IMR-90 (cell line): ENCODE measurements around the gene ZBED4. TPM values are rescaled to one million over a fixed set of nuclear protein-coding genes. Genes with fewer than 3 reads are reported as not detected.

Experiments
- ATAC-seq: fragments of 200-7000 bp; cut with Tn5 transposase; 2 replicates; pipeline ENCODE4 v1.9.1; 2020; ENCODE audit warnings: low read depth, mild to moderate bottlenecking, moderate library complexity
- BruUV-seq: library from RNA; stranded (reverse); fragments of 400-500 nt; replicated peaks from 2 replicates; lab custom pipeline; 2021; lab: Mats Ljungman, UMichigan
- CTCF ChIA-PET: fragments of 300-600 bp; formaldehyde crosslinking; extraction: SDS; loops from one replicate; lab custom pipeline; 2021; ENCODE audit warnings: antibody characterized with exemption; lab: Yijun Ruan, JAX
- POLR2A ChIA-PET: fragments of 300-600 bp; sonication (Branson Sonifier 250); formaldehyde crosslinking; loops from one replicate; lab custom pipeline; 2022; ENCODE audit warnings: antibody characterized with exemption; ENCODE audit not compliant: unreplicated experiment; lab: Charles Lee
- DNase-seq: peaks from one replicate; pipeline ENCODE4 v3.0.0; 2013
- H2AFZ ChIP-seq: replicated peaks from 2 replicates; pipeline ENCODE3; 2013; ENCODE audit warnings: low read length, mild to moderate bottlenecking; ENCODE audit not compliant: poor library complexity
- H2AK5ac ChIP-seq: 2 replicates; pipeline ENCODE4 v1.6.1; 2013; ENCODE audit warnings: low read depth, low read length, inconsistent platforms
- H2AK9ac ChIP-seq: replicated peaks from 2 replicates; pipeline ENCODE3; 2013; ENCODE audit warnings: mild to moderate bottlenecking, low read depth, low read length, moderate library complexity; ENCODE audit not compliant: poor library complexity
- H2BK120ac ChIP-seq: 2 replicates; pipeline ENCODE4 v1.6.1; 2013; ENCODE audit warnings: low read depth, low read length, inconsistent platforms
- H2BK15ac ChIP-seq: 3 replicates; pipeline ENCODE4 v1.6.1; 2013; ENCODE audit warnings: low read depth, low read length, inconsistent platforms
- H2BK20ac ChIP-seq: 2 replicates; pipeline ENCODE4 v1.6.1; 2013; ENCODE audit warnings: low read depth, mild to moderate bottlenecking, inconsistent platforms, low read length, moderate library complexity
- H2BK5ac ChIP-seq: 2 replicates; pipeline ENCODE4 v1.6.1; 2013; ENCODE audit warnings: mild to moderate bottlenecking, low read depth, low read length, inconsistent platforms; ENCODE audit not compliant: poor library complexity, severe bottlenecking
- H3K14ac ChIP-seq: replicated peaks from 2 replicates; pipeline ENCODE4 v1.6.1; 2013; ENCODE audit warnings: low read depth, low read length, inconsistent platforms
- H3K18ac ChIP-seq: 2 replicates; pipeline ENCODE4 v1.6.1; 2013; ENCODE audit warnings: low read depth, low read length, control low read depth
- H3K23ac ChIP-seq: 2 replicates; pipeline ENCODE4 v1.6.1; 2013; ENCODE audit warnings: low read depth, low read length, inconsistent platforms
- H3K27ac ChIP-seq: 2 replicates; pipeline ENCODE4 v1.5.1; 2013; ENCODE audit warnings: mild to moderate bottlenecking, control low read depth, low read length; ENCODE audit not compliant: insufficient read depth
- H3K27me3 ChIP-seq: 2 replicates; pipeline ENCODE4 v1.6.1; 2013; ENCODE audit warnings: low read length; ENCODE audit not compliant: control insufficient read depth, insufficient read depth
- H3K36me3 ChIP-seq: 2 replicates; pipeline ENCODE4 v1.6.1; 2013; ENCODE audit warnings: low read length, mixed read lengths; ENCODE audit not compliant: control insufficient read depth, insufficient read depth
- H3K4ac ChIP-seq: 2 replicates; pipeline ENCODE4 v1.6.1; 2013; ENCODE audit warnings: low read depth, low read length, inconsistent platforms
- H3K4me1 ChIP-seq: 2 replicates; pipeline ENCODE4 v1.6.1; 2013; ENCODE audit warnings: low read length, mixed read lengths; ENCODE audit not compliant: control insufficient read depth, insufficient read depth
- H3K4me2 ChIP-seq: 2 replicates; pipeline ENCODE4 v1.6.1; 2013; ENCODE audit warnings: low read depth, mild to moderate bottlenecking, control low read depth, low read length, moderate library complexity
- H3K4me3 ChIP-seq: 2 replicates; pipeline ENCODE4 v1.5.1; 2013; ENCODE audit warnings: low read depth, mild to moderate bottlenecking, control low read depth, low read length, moderate library complexity; ENCODE audit not compliant: insufficient read depth
- H3K56ac ChIP-seq: 2 replicates; pipeline ENCODE4 v1.6.1; 2013; ENCODE audit warnings: low read length, inconsistent platforms; ENCODE audit not compliant: insufficient read depth; ENCODE audit errors: extremely low read depth
- H3K79me1 ChIP-seq, 2 experiments: 2 replicates each; pipeline ENCODE4 v1.6.1; 2013; ENCODE audit warnings: low read length in 2 of 2, inconsistent platforms in 1 of 2, low read depth in 1 of 2
- H3K9ac ChIP-seq: 2 replicates; pipeline ENCODE4 v1.6.1; 2013; ENCODE audit warnings: low read depth, low read length, control low read depth
- H3K9me1 ChIP-seq: 2 replicates; pipeline ENCODE4 v1.6.1; 2013; ENCODE audit warnings: low read length, inconsistent platforms; ENCODE audit not compliant: insufficient read depth
- H3K9me3 ChIP-seq: 2 replicates; pipeline ENCODE4 v1.6.1; 2013; ENCODE audit warnings: low read length; ENCODE audit not compliant: control insufficient read depth, insufficient read depth
- H4K20me1 ChIP-seq: 2 replicates; pipeline ENCODE4 v1.6.1; 2013; ENCODE audit warnings: low read length, inconsistent platforms; ENCODE audit not compliant: insufficient read depth
- H4K5ac ChIP-seq: 2 replicates; pipeline ENCODE4 v1.6.1; 2013; ENCODE audit warnings: mild to moderate bottlenecking, low read depth, low read length, control low read depth
- H4K8ac ChIP-seq, 2 experiments: 2 replicates each; pipeline ENCODE4 v1.6.1; 2013; ENCODE audit warnings: low read depth in 2 of 2, low read length in 2 of 2, control low read depth in 1 of 2, inconsistent platforms in 1 of 2
- H4K91ac ChIP-seq: 2 replicates; pipeline ENCODE4 v1.6.1; 2013; ENCODE audit warnings: low read depth, low read length, inconsistent platforms; ENCODE audit not compliant: insufficient read depth
- BHLHE40 ChIP-seq: fragments of 150-350 bp; IDR thresholded peaks from 2 replicates; pipeline ENCODE4 v1.6.1; 2016; ENCODE audit warnings: mild to moderate bottlenecking, low read depth, low read length
- CEBPB ChIP-seq: IDR thresholded peaks from 2 replicates; pipeline ENCODE4 v1.6.1; 2012; ENCODE audit warnings: low read depth, low read length, improper control_type of control experiment
- CHD1 ChIP-seq: IDR thresholded peaks from 2 replicates; pipeline ENCODE4 v1.6.1; 2012; ENCODE audit warnings: low read depth, low read length, improper control_type of control experiment
- CTCF ChIP-seq: conservative IDR thresholded peaks from 2 replicates; pipeline ENCODE4 v1.5.1; 2012; ENCODE audit warnings: mild to moderate bottlenecking, low read depth, low read length, improper control_type of control experiment
- FOS ChIP-seq: fragments of 150-350 bp; IDR thresholded peaks from 2 replicates; pipeline ENCODE4 v1.6.1; 2016; ENCODE audit warnings: low read depth, low read length
- MAFK ChIP-seq: IDR thresholded peaks from 2 replicates; pipeline ENCODE4 v1.6.1; 2012; ENCODE audit warnings: low read depth, low read length, improper control_type of control experiment
- MAZ ChIP-seq: IDR thresholded peaks from 2 replicates; pipeline ENCODE4 v1.6.1; 2012; ENCODE audit warnings: low read depth, mild to moderate bottlenecking, low read length, improper control_type of control experiment, moderate library complexity, borderline replicate concordance
- MXI1 ChIP-seq: IDR thresholded peaks from 2 replicates; pipeline ENCODE4 v1.6.1; 2012; ENCODE audit warnings: low read depth, mild to moderate bottlenecking, low read length, moderate library complexity, borderline replicate concordance
- NFE2L2 ChIP-seq: fragments of 150-350 bp; IDR thresholded peaks from 2 replicates; pipeline ENCODE4 v1.6.1; 2016; ENCODE audit warnings: low read depth, mild to moderate bottlenecking, low read length
- POLR2A ChIP-seq: IDR thresholded peaks from 2 replicates; pipeline ENCODE4 v1.6.1; 2012; ENCODE audit warnings: mild to moderate bottlenecking, low read depth, low read length
- RAD21 ChIP-seq: IDR thresholded peaks from 2 replicates; pipeline ENCODE4 v1.6.1; 2012; ENCODE audit warnings: low read length, improper control_type of control experiment
- RCOR1 ChIP-seq: IDR thresholded peaks from 2 replicates; pipeline ENCODE4 v1.6.1; 2012; ENCODE audit warnings: mild to moderate bottlenecking, low read length, improper control_type of control experiment; ENCODE audit not compliant: insufficient replicate concordance
- RFX5 ChIP-seq: IDR thresholded peaks from 2 replicates; pipeline ENCODE4 v1.8.0; 2012; ENCODE audit warnings: low read depth, mild to moderate bottlenecking, low read length, moderate library complexity
- SMC3 ChIP-seq: fragments of 150-350 bp; IDR thresholded peaks from 2 replicates; pipeline ENCODE4 v1.6.1; 2016; ENCODE audit warnings: low read depth, mild to moderate bottlenecking, antibody characterized with exemption, low read length, moderate library complexity
- USF2 ChIP-seq: fragments of 150-350 bp; IDR thresholded peaks from 2 replicates; pipeline ENCODE4 v1.6.1; 2017; ENCODE audit warnings: mild to moderate bottlenecking, antibody characterized with exemption, low read length, low read depth
- WGBS, 2 experiments: methylation state at CpG; one replicate each; pipeline versions ENCODE4 v1.1.5 to v1.1.7; 2013; ENCODE audit warnings: missing lambda C conversion rate in 2 of 2; ENCODE audit not compliant: insufficient read length in 1 of 2; ENCODE audit errors: extremely low coverage in 2 of 2; 5-methylcytosine and 5-hydroxymethylcytosine counted together
- dilution Hi-C: fragments of 300-500 bp; cut with HindIII; formaldehyde crosslinking; loops from one replicate; pipeline ENCODE4 v1.14.3; 2018; ENCODE audit warnings: low sequenced_read_pairs; ENCODE audit not compliant: unreplicated experiment
- in situ Hi-C: fragments of 300-500 bp; cut with MboI; formaldehyde crosslinking; loops from 3 replicates; pipeline ENCODE4 v1.14.3; 2019; ENCODE audit warnings: low sequenced_read_pairs, inconsistent platforms, mixed read lengths
- intact Hi-C: fragments of 100-400 bp; cut with micrococcal nuclease; formaldehyde crosslinking; loops from 2 replicates; pipeline ENCODE4 v1.10.0; 2022
- polyA plus RNA-seq, 3 experiments: library from polyadenylated mRNA; depleted of rRNA; stranded (reverse); fragments of >200 nt; gene quantifications; 2 replicates each; pipeline ENCODE4 v1.2.3, GENCODE V29; 2012; ENCODE audit warnings: low replicate concordance in 1 of 3
- total RNA-seq: library from RNA; depleted of rRNA; stranded (reverse); fragments of >200 nt; gene quantifications from 2 replicates; pipeline ENCODE4 v1.2.3, GENCODE V29; 2012
- TF ChIP-seq, protein P1 (sequence below): fragments of 150-350 bp; IDR thresholded peaks from 2 replicates; pipeline ENCODE4 v1.6.1; 2016; ENCODE audit warnings: low read depth, mild to moderate bottlenecking, low read length, moderate library complexity, borderline replicate concordance

ZBED4 gene
- total and polyA plus RNA-seq, 2 of the 4 experiments (the other 2 are of a cell fraction): 9.3 to 10.5 TPM

DNA sequence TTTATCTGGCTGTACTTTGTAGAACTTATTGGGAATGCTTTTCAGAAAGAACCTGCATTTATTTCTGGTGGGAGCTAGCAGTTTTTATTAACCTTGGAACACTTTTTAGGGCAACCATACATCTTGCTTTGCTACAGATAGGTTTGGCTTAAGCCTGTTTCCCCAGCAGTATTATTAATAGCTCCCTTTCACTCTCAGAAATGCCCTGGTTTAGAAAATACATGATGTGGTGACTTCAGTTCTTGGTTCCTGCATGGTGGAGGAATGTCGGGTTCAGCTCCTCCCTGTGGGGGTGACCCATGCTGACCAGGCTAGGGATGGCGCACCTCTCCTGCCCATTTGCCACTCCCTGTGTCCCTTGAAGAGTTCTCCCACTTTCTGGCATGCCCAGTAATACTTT is 28.2 kb downstream of the ZBED4 start:
- Histone ChIP-seq H3K79me1 (peaks cover 32 to 77% of the 10 kb centered on the region in 2 experiments), H2AK5ac (no peak overlapping the region), H4K5ac (no peak overlapping the region), H3K36me3 (peaks cover 32% of the 10 kb centered on the region), H3K23ac (no peak overlapping the region), H4K91ac (no peak overlapping the region), H3K4me2 (no peak overlapping the region), H2BK15ac (no peak overlapping the region), H3K4ac (no peak overlapping the region), H3K27ac (no peak overlapping the region), H3K18ac (no peak overlapping the region), H4K8ac (no peak overlapping the region), H2BK120ac (no peak overlapping the region), H3K14ac (no peak overlapping the region), H3K56ac (no peak overlapping the region), H3K9me3 (peaks cover 4% of the 10 kb centered on the region; the same call in 1 of the 2 replicates), H3K9me1 (peaks cover 11% of the 10 kb centered on the region), H4K20me1 (peaks cover 41% of the 10 kb centered on the region), H3K4me3 (no peak overlapping the region), H3K9ac (no peak overlapping the region), H3K27me3 (no peaks in the 10 kb centered on the region), H3K4me1 (peaks cover 4% of the 10 kb centered on the region; the same call in 1 of the 2 replicates), H2AK9ac (no peak overlapping the region), H2AFZ (no peak overlapping the region), H2BK5ac (no peak overlapping the region), H2BK20ac (no peak overlapping the region)
- dilution Hi-C loops (no loop called here), intact Hi-C loops (no loop called here), in situ Hi-C loops (no loop called here)
- no CpG with 5 or more reads among the region's 2 CpGs for WGBS, 2 experiments
- ATAC-seq: no peak
- ChIA-PET POLR2A (no interaction called here), CTCF (no interaction called here)
- TF ChIP-seq SMC3 (no peak), MXI1 (no peak), CHD1 (no peak), FOS (no peak), CEBPB (no peak), RFX5 (no peak), POLR2A (no peak), CTCF (no peak), MAFK (no peak), RAD21 (no peak), RCOR1 (no peak), USF2 (no peak), NFE2L2 (no peak), MAZ (no peak), BHLHE40 (no peak)
- TF ChIP-seq, protein P1, sequence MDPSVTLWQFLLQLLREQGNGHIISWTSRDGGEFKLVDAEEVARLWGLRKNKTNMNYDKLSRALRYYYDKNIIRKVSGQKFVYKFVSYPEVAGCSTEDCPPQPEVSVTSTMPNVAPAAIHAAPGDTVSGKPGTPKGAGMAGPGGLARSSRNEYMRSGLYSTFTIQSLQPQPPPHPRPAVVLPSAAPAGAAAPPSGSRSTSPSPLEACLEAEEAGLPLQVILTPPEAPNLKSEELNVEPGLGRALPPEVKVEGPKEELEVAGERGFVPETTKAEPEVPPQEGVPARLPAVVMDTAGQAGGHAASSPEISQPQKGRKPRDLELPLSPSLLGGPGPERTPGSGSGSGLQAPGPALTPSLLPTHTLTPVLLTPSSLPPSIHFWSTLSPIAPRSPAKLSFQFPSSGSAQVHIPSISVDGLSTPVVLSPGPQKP: no peak
- DNase-seq: no peak
- BruUV-seq: no TSS peak
